ENCODE data around the gene NIT2.

The NIT2 gene

DNA sequence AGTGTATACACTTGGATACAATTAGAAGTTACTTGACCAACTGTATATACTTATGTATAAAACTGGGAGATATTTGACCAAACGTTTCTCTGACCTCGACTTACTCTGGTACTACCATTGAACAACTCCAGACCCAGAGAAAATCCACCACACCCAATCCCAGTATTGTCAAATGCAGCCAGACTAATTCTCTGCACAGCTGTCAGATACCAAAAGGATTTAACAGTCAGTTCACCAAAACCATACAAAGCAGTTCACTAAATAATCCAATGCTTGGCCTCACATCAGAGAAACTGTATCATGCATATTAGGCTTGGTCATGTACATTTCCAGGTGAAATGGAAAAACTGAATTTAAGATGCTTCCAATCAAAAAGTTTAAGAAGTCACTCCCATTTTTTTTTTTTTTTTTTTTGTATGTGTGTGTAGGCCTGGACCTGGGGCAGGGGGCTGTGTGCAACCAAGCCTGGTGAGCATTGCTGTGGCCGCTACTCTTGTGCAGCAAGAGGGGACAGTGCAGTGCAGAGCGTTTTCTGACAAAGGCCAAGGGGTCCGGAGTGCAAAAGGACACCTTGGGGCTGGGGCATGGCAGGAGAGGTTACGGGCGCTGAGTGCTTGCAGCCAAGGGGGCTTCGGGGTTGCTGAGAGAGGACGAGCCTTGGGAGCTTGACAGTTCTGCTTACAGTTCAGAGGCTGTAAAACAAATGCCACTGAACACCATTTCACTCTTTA, 64.9 kb downstream of the NIT2 start:
- TF ChIP-seq, protein P1, sequence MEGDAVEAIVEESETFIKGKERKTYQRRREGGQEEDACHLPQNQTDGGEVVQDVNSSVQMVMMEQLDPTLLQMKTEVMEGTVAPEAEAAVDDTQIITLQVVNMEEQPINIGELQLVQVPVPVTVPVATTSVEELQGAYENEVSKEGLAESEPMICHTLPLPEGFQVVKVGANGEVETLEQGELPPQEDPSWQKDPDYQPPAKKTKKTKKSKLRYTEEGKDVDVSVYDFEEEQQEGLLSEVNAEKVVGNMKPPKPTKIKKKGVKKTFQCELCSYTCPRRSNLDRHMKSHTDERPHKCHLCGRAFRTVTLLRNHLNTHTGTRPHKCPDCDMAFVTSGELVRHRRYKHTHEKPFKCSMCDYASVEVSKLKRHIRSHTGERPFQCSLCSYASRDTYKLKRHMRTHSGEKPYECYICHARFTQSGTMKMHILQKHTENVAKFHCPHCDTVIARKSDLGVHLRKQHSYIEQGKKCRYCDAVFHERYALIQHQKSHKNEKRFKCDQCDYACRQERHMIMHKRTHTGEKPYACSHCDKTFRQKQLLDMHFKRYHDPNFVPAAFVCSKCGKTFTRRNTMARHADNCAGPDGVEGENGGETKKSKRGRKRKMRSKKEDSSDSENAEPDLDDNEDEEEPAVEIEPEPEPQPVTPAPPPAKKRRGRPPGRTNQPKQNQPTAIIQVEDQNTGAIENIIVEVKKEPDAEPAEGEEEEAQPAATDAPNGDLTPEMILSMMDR (IDR thresholded peaks at IDR 0.05; ENCODE audit: control extremely low read depth, extremely low read depth, low read depth, missing control alignments): no peak
- POLR2A ChIA-PET: no interaction called here
- DNase-seq (ENCODE audit: extremely low spot score): no peak
- CTCF ChIA-PET: interaction anchor here (1.3 kb wide), 1 partner anchor 82 kb away, joined by 3 read pairs; no protein-coding TSS in a partner anchor

DNA sequence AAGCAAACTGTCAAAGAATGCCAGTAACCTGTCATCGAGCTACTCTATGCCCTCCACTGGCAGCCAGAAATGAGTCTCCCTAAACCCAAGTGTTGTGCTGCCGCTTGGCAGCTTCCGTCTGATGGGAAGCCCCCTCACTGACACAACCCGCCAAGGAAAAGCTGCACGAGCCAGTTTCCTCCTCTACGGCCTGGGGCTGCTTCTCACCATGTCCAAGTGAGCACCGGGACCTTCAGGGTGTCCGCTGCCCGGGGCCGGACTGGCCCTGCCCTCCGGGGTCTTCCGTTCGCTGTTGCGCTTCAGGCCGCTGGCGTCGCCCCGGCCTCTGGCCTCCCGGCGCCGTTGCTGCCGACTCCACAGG, 65.8 kb downstream of the NIT2 start:
- DNase-seq (ENCODE audit: extremely low spot score): peak; percentile 16
- TF ChIP-seq, protein P1 (IDR thresholded peaks at IDR 0.05; ENCODE audit: control extremely low read depth, extremely low read depth, low read depth, missing control alignments): no peak
- CTCF ChIA-PET: interaction anchor here (1.3 to 2.1 kb wide), 4 partner anchors 16 to 191 kb away, joined by 3 to 5 read pairs (median 4); no protein-coding TSS in a partner anchor
- POLR2A ChIA-PET: interaction anchor here (1.2 kb wide), 1 partner anchor 16 kb away, joined by 3 read pairs; no protein-coding TSS in a partner anchor

DNA sequence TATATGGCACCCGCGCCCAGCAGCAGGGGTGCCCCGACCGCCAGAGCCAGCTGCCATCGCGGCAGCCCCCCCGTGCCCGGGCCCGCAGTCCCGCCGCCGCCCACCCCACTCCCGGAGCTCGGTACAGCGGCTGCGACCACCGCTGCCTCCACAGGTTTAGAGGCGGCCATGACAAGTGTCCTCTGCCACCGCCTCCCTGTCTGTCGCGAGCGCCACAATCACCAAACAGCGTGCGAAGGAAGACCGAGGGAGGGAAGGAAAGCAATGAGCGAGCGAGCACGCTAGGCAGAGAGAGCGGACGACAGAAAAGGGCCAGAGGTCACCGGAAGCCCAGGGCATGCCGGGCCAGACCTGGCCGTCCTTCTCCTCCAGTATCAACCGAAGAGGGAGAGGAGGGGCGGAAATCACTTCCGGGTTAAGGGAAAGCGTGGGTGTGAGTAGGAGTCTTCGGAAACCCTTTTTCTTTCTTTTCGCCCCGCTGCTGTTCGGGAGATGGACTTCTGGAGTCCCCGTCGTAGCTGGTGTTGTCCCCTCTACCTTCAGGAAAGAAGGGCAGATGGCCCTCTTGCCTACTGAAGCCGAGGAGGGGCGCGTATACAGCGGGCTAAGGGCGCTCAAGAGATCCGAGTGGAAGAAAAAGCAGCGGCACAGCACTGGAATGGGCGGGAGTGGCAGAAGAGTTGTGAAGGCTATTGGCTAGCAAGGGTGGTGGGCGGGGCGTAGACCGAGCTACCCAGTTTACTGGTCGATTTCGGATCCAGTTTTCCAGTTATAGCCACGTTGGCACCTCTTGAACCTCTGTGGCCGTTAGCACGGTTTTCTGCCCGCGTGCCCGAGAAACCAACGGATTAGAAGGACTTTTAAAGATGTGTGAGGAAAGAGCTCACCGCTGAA, 66.5 kb downstream of the NIT2 start, which contains the start of the genes LNP1 and TOMM70:
Gene LNP1, plus strand, starts transcription at position 760 of the 894 bp plus-strand sequence. CDS start 28,191 bp downstream, outside the sequence.
Gene TOMM70, minus strand, starts transcription at position 310 of the 894 bp plus-strand sequence. Its CDS starts 140 bp downstream, at position 170.
- ChIA-PET CTCF (interaction anchor here (0.7 to 2.1 kb wide), 12 partner anchors 9 to 190 kb away, joined by 3 to 9 read pairs (median 4); no protein-coding TSS in a partner anchor), POLR2A (interaction anchor here (1.1 to 1.3 kb wide), 4 partner anchors 16 to 310 kb away, joined by 3 to 4 read pairs (median 3); partner anchors contain the start of genes TBC1D23 and TMEM45A)
- TF ChIP-seq, protein P1 (IDR thresholded peaks at IDR 0.05; ENCODE audit: control extremely low read depth, extremely low read depth, low read depth, missing control alignments): no peak
- DNase-seq (ENCODE audit: extremely low spot score): peak; percentile 91

DNA sequence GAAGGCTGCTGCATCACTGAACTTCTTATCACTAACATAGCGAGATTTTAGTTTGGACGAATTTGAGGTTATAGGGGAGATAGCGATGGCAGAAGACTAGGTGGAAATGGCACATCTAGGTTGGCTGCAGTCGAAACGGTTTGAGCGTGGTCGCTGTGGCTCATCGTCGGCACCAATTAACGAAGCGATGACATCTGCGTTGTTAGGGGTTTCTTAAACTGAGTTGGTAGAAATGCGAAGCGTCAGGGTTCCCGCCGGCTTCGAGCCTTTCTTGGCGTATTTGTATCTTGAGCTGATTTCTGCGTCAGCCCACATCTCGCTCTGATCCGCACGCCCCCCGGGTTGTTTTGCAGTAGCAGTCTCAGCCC, 67.1 kb downstream of the NIT2 start:
- ChIA-PET POLR2A (interaction anchor here (1.1 to 1.3 kb wide), 4 partner anchors 17 to 309 kb away, joined by 3 to 4 read pairs (median 3); partner anchors contain the start of genes TBC1D23 and TMEM45A), CTCF (interaction anchor here (0.7 to 2.1 kb wide), 11 partner anchors 10 to 189 kb away, joined by 3 to 9 read pairs (median 4); no protein-coding TSS in a partner anchor)
- peak; percentile 17 for DNase-seq (ENCODE audit: extremely low spot score)
- TF ChIP-seq, protein P1 (IDR thresholded peaks at IDR 0.05; ENCODE audit: control extremely low read depth, extremely low read depth, low read depth, missing control alignments): no peak

DNA sequence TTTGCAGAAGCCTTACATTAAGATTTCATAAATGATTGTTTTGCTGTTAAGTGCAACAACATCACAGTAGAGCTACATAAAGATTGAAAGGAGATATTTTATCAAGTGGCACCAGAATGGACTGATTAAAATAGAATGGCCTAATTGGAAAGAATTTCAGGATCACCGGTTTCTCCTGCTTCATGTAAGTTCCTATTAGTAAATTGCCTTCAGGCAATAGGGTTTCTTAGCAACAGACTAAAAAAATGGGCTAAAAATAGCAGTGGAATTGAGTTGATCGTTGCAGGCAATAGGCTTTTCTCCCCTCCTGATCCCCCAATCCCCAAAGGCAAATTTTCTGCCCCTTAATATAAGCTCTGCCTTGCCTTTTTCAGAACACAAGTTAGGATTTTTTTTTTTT, 67.7 kb downstream of the NIT2 start:
- ChIA-PET POLR2A (interaction anchor here (1.1 to 1.5 kb wide), 3 partner anchors 67 to 309 kb away, joined by 3 to 5 read pairs (median 4); partner anchors contain the start of genes NIT2 and TBC1D23), CTCF (interaction anchor here (1.3 to 2.1 kb wide), 7 partner anchors 11 to 189 kb away, joined by 3 to 9 read pairs (median 5); no protein-coding TSS in a partner anchor)
- TF ChIP-seq, protein P1 (IDR thresholded peaks at IDR 0.05; ENCODE audit: control extremely low read depth, extremely low read depth, low read depth, missing control alignments): no peak
- no peak for DNase-seq (ENCODE audit: extremely low spot score)

Measured in GM10248 (cell line).